HG02870 (cell line): Measurements from ENCODE around the gene DENND2C.
"Not testable (repeated sequence)": the region's sequence is repeated elsewhere in the genome, so short reads cannot be mapped to it uniquely, and the experiment has no call there.

Experiments used
- ATAC-seq: cut with Tn5 transposase; IDR thresholded peaks from one replicate; pipeline ENCODE4 v1.9.1; 2021; ENCODE audit warnings: mild to moderate bottlenecking, moderate library complexity; ENCODE audit not compliant: unreplicated experiment

The DENND2C gene

GRCh38 chr1:114609826-114610225, 60.0 kb downstream of the DENND2C start:
- no peak for ATAC-seq

GRCh38 chr1:114609026-114609425, 60.8 kb downstream of the DENND2C start:
- ATAC-seq: no peak

GRCh38 chr1:114607223-114607622, 62.6 kb downstream of the DENND2C start:
- ATAC-seq: no peak

- ATAC-seq: no peak
These were observed 71.9 kb downstream of the DENND2C start for GRCh38 chr1:114597949-114598348.

DNA sequence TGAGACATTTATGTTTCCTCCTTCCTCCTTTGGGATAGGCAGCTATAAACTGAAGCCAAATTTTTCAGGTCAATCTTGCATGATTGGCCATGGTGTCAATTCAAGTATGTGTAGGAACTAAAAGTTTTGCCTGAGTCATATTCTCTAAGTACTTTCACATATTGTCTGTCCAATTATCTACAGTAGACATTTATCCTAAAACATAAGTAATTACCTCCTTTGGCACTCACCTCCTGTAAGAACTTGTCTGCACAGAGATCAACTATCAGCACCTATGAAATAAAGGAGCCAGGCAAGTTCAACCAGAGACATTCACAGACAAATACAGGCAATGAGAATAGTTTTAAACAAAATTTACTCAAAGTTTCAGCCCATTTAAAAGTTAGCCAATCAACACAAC, 74.2 kb downstream of the DENND2C start:
- ATAC-seq: no peak

DNA sequence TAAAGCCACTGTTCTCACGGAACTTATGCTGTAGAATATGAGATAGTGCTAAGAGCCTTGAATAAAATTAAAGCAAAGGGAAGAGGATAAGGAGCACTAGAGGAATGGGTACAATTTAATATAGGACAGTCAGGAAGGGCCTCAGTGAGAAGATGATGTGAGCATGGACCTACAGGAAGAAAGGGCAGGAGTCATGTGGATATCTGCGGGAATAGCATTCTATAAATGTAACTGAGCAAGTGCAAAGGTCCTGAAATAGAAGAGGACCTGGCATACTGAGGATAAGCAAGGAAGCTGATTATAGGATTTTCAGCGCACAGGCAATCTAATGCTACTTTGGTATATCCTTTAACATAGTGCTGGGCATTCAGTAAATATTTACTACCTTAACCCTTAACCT, 75.8 kb downstream of the DENND2C start:
- ATAC-seq: no peak

DNA sequence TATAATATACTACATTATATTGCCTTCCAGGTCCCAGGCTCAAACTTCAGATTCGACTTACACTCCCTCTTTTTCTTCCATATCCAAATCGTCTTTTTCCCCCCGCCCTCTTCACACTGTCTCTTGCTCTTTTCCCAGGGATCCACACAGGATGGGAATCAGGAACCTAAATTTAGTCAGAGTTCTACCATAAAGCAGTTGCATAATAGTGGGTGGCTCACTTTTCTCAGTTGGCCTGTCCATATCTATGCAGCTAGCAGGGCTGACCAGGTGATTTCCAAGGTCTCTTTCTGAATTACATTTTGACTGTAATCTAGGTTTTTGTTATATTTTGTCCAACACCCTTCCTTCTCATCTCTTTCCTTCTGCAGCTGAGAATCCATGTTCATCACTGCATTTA, 80.7 kb downstream of the DENND2C start:
- no peak for ATAC-seq

- no peak for ATAC-seq
These were observed 81.6 kb downstream of the DENND2C start for GRCh38 chr1:114588196-114588689.

GRCh38 chr1:114587203-114587991, 82.5 kb downstream of the DENND2C start:
- ATAC-seq: no peak

GRCh38 chr1:114586513-114587047, 83.3 kb downstream of the DENND2C start:
- no peak for ATAC-seq

DNA sequence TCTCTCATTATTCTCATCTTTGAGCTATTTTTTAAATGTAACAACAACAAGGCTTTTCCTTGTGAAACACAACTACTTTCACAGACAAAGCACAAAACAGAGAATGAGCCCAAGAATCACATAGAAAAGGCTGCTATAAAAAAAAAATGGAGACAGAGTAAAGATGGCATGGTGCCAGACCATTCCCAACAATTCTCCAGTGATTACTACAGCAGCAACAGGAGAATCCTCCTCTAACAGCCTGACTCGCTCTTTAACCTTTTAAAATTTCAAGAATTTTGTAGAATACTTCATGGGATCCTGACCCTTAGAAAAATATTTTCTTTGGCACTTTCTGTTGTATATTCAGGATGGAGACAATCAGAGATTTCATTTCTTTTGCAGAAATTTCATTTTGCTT, 84.6 kb downstream of the DENND2C start:
- ATAC-seq: no peak

- peak; percentile 99 for ATAC-seq
These were observed 88.2 kb downstream of the DENND2C start, which contains the start of gene BCAS2 for GRCh38 chr1:114581335-114582287. TSS of gene BCAS2 (minus strand) at chr1:114581615. CDS start at chr1:114581591, 24 bp downstream.

GRCh38 chr1:114574365-114574764, 95.5 kb downstream of the DENND2C start:
- no peak for ATAC-seq

- ATAC-seq: no peak
These were observed 105.7 kb downstream of the DENND2C start for GRCh38 chr1:114564141-114564540.

DNA sequence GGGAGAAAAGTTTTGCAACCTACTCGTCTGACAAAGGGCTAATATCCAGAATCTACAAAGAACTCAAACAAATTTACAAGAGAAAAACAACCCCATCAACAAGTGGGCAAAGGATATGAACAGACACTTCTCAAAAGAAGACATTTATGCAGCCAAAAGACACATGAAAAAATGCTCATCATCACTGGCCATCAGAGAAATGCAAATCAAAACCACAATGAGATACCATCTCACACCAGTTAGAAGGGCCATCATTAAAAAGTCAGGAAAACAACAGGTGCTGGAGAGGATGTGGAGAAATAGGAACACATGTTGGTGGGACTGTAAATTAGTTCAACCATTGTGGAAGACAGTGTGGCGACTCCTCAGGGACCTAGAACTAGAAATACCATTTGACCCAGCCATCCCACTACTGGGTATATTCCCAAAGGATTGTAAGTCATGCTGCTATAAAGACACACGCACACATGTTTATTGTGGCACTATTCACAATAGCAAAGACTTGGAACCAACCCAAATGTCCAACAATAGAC, 106.8 kb downstream of the DENND2C start:
- ATAC-seq: not testable (repeated sequence)

DNA sequence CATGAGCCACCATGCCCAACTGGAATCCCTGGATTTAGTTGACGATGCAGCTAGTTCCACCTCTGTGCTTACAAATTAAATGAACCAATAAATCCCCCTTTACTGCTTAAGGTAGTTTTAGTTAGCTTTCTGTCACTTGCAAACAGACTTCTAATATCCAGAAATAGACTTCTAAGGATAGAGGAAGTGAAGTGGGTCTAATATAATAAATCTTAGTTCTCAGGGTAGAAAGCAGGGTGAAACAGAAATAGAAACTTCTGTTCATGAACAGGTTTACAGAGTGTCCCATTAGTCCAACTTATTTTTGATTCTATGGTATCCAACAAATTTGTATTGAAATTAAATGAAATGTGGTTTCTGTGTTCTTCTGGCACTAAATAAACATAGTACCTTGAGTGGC, 108.5 kb downstream of the DENND2C start:
- ATAC-seq: no peak

- no peak for ATAC-seq
These were observed 110.5 kb downstream of the DENND2C start for GRCh38 chr1:114559356-114559755.

GRCh38 chr1:114558544-114558943, 111.3 kb downstream of the DENND2C start:
- no peak for ATAC-seq

- no peak for ATAC-seq
These were observed 115.3 kb downstream of the DENND2C start for GRCh38 chr1:114554577-114554976.

DNA sequence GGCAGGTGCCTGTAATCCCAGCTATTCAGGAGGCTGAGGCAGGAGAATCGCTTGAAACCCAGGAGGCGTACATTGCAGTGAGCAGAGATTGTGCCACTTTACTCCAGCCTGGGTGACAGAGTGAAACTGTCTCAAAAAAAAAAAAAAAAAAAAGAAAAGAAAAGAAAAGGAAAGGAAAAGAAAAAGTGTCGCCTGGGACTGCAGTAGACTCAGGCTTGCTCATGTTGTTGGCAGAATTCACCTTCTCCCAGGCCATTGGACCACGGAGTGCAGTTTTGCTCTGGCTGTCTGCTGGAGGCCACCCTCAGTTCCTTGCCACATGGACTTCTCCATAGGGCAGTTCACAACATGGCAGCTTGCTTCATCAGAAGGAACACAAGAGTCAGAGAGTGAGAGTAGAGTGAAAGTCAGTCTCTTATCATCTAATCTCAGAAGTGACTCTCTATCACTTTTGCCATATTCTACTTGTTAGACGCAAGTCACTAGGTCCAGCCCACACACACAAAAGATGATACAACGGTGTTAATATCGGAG, 117.7 kb downstream of the DENND2C start:
- no peak for ATAC-seq

DNA sequence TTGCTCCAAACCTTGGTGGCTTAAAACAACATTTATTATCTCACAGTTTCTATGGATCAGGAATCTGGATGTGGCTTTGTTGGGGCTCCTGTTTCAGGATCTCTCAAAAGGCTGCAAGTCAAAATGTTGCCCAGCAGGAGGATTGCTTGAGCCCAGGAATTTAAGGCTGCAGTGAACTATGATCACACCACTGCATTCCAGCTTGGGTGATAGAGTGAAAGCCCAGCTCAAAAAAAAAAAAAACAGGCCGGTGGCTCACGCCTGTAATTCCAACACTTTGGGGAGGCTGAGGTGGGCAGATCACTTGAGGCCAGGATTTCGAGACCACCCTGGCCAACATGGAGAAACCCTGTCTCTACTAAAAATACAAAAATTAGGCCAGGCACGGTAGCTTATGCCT, 118.4 kb downstream of the DENND2C start:
- ATAC-seq: no peak
